SIG-M5 treated with dmso at 0.1 percent for 504 hours (cell line): Measurements from ENCODE around the gene UPK3A.

Source experiments
- DNase-seq: peaks from one replicate; lab custom pipeline; 2025; ENCODE audit not compliant: unreplicated experiment; lab: John Stamatoyannopoulos, UW

Gene UPK3A

DNA sequence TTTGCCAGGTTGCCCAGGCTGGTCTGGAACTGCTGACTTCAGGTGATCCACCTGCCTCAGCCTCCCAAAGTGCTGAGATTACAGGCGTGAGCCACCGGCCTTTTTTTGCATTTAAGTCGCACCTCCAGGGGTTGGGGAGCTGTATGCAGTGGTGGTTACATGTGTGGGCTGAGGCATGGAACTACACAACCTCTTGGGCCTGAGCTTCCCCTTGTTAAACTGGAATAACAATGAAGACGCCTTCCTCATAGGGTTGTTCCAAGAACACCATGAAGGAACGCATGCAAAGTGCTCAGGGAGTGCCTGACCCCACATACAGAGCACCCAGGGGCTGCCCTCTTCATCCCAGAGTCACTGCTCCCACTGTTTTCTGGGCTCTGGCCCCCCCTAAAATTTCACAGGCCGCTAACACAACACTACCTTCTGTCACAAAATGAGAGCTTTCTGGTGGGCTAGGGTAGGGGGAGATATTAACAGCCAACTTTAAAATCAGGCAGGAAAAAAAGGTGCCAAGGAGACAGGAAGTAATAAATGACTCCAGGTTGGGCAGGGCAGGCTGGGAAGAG, 23.7 kb downstream of the UPK3A start:
- DNase-seq: no peak

DNA sequence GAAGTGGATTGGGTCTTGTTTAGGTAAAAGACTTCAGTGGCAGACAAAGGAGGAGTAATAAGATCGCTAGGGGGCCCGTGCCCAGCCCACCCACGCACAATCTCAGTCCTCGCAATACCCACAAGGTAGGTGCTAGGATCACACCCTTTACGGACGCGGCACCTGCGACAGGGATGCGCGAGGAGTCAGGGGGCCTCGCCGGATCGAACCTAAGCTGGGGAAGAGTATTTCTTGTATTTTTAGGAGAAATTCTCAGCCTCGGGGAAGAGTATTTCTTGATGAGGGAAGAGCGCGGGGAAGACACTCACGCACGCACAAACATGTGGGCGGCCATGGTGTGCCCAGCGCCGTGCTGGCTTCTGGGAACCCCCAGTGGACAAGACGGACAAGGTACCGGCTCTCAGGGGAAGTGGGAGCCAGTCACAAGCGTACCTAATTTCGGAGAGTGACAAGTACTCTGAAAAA, 24.2 kb downstream of the UPK3A start:
- peak; percentile 7 for DNase-seq

DNA sequence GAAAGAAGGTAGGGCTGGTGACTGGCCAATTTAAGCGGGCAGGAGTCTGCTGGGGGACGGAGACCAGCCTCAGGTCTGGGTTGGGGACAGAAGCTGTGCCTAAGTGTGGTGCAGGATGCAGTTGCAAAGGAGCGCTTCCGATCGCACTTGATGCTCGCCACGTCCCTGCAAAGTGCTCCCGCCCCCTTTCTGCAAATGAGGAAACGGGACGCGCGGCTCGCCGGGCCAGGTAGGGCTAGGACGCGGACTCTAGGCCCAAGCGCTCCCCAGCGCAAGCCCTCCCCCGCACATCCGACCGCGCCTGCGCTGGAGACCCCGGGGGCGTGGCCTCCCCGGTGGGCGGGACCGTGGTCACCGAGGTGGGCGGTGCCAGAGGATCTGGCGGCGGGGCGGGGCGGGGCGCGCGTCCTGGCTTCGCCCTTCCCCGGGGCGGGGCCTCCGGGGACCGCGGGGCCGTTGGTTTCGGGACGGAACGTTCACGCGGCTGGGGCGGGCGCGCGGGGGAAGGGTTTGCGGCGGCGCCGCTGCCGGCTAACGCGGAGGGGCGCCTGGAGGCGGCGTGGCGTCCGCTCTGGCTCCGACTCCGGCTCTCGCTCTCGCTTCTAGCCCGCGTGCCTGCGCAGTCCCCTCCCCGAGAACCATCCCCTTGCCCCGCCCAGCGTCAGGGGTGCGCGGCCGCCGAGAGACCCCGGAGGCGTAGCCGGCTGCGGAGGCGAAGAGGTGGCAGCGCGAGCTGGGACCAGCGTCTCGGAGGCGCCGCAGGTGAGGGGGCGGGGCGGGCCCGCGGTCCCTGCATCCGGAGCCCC, 24.9 kb downstream of the UPK3A start, which contains the start of gene FAM118A:
FAM118A (plus strand) TSS at position 513 of the 806 bp plus-strand sequence. CDS start 12,446 bp downstream, outside the sequence.
- DNase-seq: peak; percentile 83

DNA sequence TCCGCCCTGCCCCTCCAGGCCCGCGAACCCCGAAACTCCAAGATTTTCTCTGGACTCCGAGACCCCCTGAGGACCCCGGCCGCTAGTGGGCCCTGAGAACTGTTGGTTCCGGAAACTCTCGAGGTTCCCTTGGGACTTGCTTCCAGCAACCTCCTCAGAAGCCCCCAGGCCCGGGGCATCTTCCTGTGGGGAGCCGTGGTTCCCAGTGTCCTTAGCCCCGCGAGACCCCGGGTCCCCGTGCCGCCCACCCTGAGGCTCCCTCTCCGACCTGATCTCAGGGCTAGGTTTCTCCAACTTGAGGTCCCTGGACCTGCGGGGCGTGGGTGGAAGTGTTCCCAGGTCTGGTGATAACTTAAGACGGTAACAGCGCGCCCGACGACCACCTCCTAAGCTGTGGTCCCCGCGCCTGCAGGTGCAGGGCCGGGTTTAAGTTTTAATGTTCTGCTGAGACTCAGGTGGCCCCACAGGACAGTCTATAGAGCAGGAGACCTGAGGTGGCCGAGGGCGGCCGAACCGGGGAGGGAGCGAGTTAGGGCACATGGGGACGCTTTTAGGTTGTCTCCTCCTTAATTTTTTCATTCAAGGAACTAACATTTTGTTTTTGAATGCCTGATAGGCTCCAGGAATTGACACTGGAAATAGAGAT, 25.7 kb downstream of the UPK3A start:
- no peak for DNase-seq

DNA sequence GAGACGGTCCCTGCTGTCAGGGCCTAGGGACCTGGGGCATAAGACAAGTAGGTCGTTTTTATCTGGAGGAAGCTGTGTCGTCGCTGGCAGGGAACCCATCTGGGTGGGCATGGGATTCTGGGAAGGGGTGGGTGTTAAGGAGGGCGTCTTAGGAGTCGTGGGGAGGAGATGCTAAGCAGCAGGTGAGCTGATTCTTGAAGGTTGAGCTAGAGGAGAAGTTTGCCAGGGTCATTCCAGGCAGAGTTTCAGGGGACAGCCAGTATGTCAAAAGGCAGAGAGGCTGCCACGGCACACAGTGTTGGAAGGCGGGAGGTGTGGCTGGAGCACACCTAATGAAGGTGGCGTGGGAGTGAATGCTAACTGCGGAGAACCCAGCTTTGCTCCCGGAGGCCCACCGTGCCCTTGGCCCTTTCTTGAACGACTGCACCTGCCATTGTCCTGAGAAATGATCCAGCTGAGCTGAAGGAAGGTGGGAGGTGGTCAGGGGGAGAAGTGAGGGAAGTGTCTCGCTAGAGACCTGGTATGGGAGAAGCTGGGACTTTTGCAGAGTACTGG, 26.3 kb downstream of the UPK3A start:
- no peak for DNase-seq

DNA sequence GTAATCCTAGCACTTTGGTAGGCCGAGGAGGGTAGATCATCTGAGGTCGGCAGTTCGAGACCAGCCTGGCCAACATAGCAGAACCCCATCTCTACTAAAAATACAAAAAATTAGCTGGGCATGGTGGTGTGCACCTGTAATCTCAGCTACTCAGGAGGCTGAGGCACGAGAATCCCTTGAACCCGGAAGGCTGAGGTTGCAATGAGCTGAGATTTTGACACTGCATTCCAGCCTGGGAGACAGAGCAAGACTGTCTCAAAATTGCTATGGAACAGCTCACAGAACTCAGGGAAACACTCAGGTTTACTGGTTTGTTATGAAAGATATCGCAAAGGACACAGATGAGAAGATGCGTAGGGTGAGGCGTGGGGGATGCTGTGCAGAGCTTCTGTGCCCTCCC, 27.7 kb downstream of the UPK3A start:
- DNase-seq: no peak

DNA sequence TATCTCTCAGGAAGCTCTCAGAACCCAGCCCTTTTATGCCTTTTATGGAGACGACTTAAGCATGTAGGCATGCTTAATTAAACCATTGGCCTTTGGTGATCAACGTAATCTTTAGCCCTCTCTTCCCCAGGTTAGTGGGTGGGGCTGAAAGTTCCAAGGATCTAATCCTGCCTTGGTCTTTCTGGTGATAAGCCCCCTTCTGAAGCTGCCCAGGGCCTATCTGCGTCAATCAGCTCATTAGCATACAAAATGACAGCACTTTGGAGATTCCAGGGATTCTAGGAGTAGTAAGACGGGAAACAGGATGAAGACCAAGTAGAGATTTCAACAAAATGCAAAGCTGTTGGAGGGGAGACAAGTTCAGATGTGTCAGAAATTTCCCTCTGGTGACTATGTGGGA, 28.1 kb downstream of the UPK3A start:
- DNase-seq: no peak

DNA sequence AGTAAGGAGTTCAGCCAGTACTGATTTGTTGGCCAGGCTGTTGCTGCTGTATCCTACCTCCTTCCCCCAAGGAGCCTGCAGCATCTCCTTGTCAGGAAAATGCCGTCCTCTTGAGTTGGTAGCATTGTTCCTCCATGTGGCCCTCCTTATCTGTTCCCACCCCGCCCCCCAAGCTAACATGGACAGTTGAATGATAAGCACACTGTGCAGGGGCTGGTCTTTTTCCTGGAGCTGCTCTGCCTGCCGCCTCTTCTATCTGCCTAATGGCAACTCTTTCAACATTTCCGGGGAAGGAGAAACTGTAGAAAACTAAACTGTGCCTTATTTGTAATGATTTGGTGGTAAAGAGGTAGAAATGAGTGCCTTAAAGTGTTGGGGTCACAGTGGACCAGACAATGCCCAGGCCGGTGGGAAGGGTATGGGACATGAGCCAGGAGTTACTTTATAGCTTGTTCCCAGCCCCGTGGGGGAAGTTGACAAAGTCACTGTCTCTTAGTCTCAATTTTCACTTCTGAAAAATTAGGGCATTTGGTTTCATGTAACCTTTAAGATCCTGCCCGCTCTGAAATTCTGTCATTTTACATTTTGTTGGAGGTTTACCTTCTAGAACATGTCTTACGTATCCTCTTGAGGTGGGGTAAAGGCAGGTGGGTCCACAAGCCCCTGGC, 29.4 kb downstream of the UPK3A start:
- DNase-seq: peak; percentile 21

DNA sequence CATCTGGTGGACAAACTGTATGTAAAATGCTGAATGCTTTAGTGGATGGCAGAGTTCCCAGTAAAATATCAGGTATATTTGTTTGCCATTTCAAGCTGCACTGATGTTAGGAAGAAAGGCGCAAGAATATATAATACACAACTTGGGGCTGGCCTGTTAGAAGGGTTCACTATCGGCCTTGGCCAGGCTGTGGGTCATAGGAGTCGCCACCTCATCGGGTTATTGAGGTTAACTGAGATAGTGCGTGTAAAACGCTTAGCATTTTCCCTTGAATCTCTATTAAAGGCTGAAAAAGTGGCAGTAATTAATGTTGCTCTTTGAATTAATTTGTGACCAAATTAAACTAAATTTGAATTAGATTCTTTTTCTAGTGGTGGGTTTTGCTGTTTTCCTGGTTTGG, 30.0 kb downstream of the UPK3A start:
- no peak for DNase-seq

DNA sequence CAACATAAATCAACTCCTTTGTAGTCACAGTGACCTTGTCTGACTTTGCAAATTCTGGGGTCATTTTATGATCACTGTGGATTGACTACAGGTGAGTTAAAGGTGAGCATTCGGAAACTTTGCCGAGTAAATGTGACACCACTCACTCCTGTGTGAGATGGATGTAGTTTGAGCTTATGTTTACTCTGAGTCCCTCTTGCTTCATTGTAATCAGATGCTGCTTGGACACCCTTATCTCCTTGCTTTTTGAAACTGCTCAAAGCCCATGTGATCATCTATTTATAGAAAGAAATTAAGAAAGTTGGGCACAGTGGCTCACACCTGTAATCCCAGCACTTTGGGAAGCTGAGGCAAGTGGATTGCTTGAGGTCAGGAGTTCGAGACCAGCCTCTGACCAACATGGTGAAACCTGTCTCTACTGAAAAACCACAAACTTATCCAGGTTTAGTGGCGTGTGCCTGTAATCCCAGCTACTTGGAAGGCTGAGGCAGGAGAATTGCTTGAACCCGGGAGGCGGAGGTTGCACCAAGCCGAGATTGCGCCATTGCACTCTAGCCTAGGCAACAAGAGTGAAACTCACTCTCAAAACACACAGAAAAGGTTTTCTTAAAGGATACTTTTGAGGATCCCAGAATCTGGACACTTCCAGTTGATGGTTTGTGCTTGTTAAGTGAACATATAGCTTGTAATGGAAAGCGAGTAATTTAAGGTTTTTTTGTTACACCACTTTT, 32.2 kb downstream of the UPK3A start:
- no peak for DNase-seq

DNA sequence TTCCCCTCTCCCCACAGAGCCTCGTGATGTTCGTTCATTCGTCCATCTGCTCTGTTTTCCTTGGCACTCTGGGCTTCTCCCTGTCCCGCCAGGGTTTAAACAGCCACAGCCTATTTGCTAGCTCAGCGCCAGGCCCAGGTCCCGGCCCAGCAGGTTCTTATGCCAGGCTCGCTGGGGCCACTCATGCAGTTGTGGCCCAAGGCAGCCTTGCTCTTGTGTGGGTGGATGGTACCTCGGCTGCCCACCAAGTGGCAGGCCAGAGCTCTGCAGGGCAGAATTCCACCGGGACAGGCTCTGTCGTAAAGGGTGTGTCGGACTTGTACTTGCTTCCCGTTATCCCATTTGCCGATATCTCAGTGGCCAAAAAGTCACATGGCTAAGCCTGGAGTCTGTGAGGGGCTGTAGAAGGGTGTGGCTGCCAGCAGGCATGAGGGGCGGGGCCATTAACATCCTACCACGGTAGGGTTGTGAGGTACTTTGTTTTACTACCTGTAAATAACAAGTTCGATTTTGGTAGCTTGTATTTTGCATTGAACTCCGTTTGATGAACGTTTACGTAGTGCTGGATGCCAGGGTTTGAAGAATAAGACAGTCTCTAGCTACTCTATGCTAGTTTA, 32.9 kb downstream of the UPK3A start:
- no peak for DNase-seq

DNA sequence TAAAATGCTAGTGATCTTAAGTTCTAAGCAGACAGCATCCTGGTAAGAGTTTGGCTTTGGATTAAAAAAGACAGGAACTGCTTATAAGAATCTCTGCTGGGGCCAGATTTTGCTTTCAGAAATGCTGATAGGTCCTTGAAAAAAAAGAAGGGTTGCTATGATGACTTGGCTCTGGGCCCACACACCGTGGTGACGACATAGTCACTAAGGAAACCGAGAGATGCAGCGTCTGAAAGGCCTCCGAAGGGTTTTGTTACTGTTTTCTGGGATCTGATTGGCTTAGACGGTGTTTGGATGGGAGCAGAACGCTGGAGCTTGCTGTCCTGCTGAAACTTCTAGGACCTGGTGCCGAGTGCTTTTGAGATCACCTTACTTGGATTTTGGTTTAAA, 33.4 kb downstream of the UPK3A start:
- DNase-seq: peak; percentile 70

DNA sequence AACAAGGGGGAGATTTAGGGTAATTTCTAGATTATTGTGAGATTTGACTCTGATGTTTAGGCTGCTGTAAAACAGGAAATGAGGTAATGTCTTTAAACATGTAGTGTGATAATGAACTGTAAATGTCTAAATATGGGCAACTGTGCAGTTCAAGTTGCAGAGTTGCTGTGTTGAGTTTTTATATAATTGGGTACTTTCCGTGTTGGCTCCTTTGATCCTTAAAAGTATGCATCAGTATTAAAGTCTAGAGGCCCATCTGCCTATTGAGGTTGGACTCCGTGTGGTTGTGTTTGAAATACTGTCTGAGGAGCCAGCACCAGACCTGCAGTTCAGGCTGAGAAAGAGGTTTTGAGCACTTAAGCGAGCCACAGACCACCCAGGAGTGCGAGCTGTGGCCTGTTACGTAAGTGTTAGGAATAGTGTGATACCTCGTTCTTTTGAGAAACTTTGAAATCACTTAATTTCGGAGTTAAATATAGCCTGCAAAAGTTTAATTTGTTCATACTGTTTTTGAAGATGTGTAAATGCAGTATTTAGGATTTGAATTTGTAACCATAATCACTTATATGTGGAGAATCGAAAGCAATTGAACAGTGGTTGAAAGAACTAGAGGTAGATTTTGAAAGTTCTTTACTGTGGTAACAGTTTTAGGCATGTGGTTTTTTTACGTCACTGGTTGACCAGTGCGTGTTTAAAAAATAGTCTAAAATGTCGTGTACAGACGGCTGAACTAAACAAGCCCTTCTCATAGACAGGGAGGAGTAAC, 34.0 kb downstream of the UPK3A start:
- DNase-seq: peak; percentile 40

DNA sequence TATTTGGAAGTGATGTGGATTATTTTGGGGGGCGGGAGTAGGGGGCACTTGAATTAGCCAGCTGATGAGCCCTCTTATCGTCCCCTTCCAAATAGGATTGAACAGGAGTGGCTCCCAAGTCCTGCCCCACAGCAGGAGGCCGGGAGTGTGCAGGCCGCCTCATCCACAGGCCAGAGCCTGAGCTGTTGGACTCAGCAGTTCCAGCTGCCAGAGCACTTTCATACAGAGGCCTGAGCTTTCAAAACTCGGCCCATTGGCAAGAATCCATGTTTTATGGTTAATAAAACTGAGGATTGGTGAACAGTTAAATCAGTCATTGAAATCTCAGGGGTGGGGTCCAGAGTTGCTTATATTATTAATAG, 34.6 kb downstream of the UPK3A start:
- no peak for DNase-seq

DNA sequence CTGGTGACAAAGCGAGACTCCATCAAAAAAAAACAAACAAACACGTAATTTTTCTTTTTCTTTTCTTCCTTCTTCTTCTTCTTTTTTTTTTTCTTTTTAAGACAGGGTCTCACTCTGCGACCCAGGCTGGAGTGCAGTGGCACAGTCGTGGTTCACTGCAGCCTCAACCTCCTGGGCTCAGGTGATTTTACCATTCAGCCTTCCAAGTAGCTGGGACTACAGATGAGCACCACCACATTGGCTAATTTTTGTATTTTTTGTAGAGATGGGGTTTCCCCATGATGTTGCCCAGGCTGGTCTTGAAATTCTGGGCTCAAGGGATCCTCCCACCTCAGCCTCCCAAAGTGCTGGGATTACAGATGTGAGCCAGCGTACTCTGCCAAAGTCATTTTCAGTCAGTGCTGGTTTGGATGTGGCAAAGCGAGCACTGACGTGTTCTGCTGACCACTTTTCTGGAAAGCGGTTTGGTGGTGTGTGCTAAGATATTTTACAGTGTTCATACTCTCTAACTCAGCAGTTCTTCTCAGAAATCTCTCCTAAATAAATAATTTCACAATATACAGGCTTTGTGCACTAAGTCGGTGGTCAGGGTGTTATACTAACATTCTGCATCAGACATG, 35.7 kb downstream of the UPK3A start:
- no peak for DNase-seq

DNA sequence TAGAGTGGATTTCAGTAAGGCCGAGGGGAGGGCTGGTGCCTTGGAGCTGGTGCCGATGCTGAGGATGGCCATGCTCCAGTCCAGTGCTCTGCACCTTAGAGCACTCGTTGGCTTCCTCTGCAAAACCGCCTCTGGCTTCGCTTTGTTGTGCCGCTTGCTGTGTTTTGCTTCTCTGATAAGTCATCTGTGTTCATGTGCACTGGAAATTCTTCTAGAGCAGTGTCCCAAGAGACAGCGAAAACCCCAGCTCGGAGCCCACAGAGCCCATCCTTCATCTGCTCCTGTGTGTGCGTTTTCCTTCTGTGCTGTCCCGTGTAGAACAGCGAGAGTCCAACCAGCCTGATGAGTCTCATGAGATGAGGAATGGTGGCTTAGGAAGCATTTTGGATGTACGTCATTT, 37.1 kb downstream of the UPK3A start:
- no peak for DNase-seq

DNA sequence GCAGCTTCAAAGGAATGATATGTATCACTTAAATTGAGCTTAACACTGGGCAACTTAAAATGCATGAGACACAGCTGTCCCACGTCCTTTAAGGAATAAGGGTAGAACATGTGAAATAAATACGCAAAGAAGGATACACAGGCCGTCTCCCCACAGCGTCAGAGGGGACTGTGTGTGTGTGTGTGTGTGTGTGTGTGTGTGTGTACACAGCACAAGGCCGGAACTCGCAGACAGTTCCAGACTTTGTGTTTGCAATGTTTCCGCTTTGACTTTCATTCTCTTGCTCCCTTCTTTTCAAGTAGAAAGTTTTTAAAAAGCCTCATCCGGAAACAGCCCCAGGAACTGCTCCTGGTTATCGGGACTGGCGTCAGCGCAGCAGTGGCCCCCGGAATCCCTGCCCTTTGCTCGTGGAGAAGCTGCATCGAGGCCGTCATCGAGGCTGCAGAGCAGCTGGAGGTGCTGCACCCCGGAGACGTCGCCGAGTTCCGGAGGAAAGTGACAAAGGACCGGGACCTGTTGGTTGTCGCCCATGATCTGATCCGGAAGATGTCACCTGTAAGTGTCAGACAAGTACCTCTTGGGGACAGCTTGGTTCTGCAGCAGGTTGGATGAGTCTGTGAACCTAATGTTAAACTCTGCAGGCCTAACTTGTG, 38.2 kb downstream of the UPK3A start:
- DNase-seq: no peak

DNA sequence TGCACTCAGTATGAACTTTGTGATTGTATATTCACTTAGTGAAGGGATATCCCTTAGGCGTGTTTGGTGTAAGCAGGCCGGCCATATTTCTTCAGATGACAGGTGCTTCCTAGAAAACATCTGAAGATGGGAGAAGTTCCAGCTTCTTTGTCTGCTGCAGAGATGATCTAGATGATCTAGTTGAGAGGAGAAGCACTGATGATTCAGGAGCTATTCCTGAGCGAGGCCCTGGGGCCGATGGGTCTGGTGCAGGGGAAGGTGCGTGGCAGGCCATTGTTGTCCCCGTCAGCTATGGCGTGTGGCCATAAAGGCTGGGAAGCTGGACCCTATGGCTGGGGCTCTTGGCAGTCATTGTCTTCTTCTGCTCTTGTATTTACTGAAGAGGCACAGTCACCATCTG, 38.9 kb downstream of the UPK3A start:
- DNase-seq: no peak

DNA sequence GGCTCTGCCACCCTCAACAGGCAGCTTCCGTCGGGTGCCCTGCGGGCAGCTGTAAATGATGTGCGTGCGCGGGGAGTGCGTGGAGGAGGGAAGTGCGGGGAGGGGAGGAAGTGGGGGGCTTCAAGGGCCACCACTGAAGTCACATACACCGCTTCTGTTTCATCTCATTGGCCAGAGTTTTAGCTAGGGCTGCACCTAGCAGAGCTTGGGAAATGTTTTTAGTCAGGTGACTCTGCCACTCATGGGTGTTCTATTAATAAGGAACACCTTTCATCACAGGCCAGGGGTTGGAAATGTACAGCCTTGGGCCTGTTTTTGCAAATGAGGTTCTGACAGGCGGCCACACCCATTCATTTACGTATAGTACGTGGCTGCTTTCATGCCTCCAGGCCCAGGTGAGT, 39.6 kb downstream of the UPK3A start:
- DNase-seq: no peak
